Measurements from ENCODE around the gene ZBTB20.

- TF ChIP-seq CTCF (IDR thresholded peaks at IDR 0.05; ENCODE audit: low read length), result no peak
- no peak for TF ChIP-seq EZH2 (optimal IDR thresholded peaks at IDR 0.05; ENCODE audit: low read depth, low read length)
Measured at GRCh38 chr3:114893361-114893760, 253.7 kb downstream of the ZBTB20 start.

Data from MM.1S (cell line).